Thyroid gland (tissue), 4 donors: ENCODE measurements around the gene RBMS1. TPM values are rescaled to one million over a fixed set of nuclear protein-coding genes. Genes with fewer than 3 reads are reported as not detected.

Experiments
- DNase-seq, 2 donors: peaks; one replicate each; pipeline ENCODE4 v3.0.0-alpha.2; 2019
- H3K27ac ChIP-seq, 3 donors: fragments of 200-600 bp; sonication (generic); 1 replicate in 2 of 3; 2 replicates in 1 of 3; pipeline ENCODE4 v1.5.1; 2016 to 2019; ENCODE audit warnings: mild to moderate bottlenecking in 1 of 3, moderate library complexity in 1 of 3
- H3K27me3 ChIP-seq: fragments of 200-600 bp; sonication (generic); one replicate; pipeline ENCODE4 v1.5.1; 2019
- H3K36me3 ChIP-seq, 2 donors: fragments of 200-600 bp; sonication (generic); one replicate each; pipeline ENCODE4 v1.5.1; 2016 to 2019
- H3K4me1 ChIP-seq, 2 donors: fragments of 200-600 bp; sonication (generic); one replicate each; pipeline ENCODE4 v1.5.1; 2017 to 2019
- H3K4me3 ChIP-seq, 3 donors: fragments of 200-600 bp; sonication (generic); replicated peaks in 1 of 3; 1 replicate in 2 of 3; 2 replicates in 1 of 3; pipeline ENCODE4 v1.5.1; 2016; ENCODE audit warnings: mild to moderate bottlenecking in 1 of 3
- H3K9me3 ChIP-seq: fragments of 200-600 bp; sonication (generic); one replicate; pipeline ENCODE4 v1.5.1; 2017
- POLR2A ChIP-seq, 2 donors: fragments of 450-650 bp; IDR thresholded peaks; one replicate each; pipeline ENCODE4 v1.6.1; 2017; ENCODE audit warnings: antibody characterized with exemption in 2 of 2, mild to moderate bottlenecking in 2 of 2, moderate library complexity in 1 of 2
- whole genome bisulfite sequencing, 2 donors: methylation state at CpG; one replicate each; pipeline ENCODE4 v1.1.5; 2017; 5-methylcytosine and 5-hydroxymethylcytosine counted together
- intact Hi-C: fragments of 100-400 bp; cut with DNase I; formaldehyde crosslinking; loops from one replicate; pipeline ENCODE4 v1.15.1; 2023
- total RNA-seq, 4 donors: library from RNA; depleted of rRNA; stranded (reverse); fragments of >200 nt; gene quantifications; one replicate each; pipeline ENCODE4 v1.2.3, GENCODE V29; 2016
- TF ChIP-seq, protein P1 (sequence below), 6 experiments: fragments of 200-600 bp in 3 of 6; fragments of 450-650 bp in 3 of 6; sonication (generic) in 3 of 6; IDR thresholded peaks; one replicate each; pipeline ENCODE4 v1.5.1; 2016 to 2019; ENCODE audit warnings: antibody characterized with exemption in 6 of 6, mild to moderate bottlenecking in 2 of 6, inconsistent platforms in 1 of 6, moderate library complexity in 1 of 6

RBMS1 gene
- total RNA-seq, 4 donors from 2014 or later, result 50.9 to 80.1 (median 69.0) TPM

- no peak overlapping the region for H3K4me3 ChIP-seq
- no peaks in the 10 kb centered on the region for H3K9me3 ChIP-seq
- DNase-seq, result no peak
- H3K36me3 ChIP-seq, result no peaks in the 10 kb centered on the region
- WGBS, 2 donors, result 72 to 87% methylated on average over 4 of the region's 4 CpGs
- no peaks in the 10 kb centered on the region for H3K27me3 ChIP-seq
- no peak for TF ChIP-seq POLR2A (IDR thresholded peaks at IDR 0.05)
- TF ChIP-seq, protein P1, sequence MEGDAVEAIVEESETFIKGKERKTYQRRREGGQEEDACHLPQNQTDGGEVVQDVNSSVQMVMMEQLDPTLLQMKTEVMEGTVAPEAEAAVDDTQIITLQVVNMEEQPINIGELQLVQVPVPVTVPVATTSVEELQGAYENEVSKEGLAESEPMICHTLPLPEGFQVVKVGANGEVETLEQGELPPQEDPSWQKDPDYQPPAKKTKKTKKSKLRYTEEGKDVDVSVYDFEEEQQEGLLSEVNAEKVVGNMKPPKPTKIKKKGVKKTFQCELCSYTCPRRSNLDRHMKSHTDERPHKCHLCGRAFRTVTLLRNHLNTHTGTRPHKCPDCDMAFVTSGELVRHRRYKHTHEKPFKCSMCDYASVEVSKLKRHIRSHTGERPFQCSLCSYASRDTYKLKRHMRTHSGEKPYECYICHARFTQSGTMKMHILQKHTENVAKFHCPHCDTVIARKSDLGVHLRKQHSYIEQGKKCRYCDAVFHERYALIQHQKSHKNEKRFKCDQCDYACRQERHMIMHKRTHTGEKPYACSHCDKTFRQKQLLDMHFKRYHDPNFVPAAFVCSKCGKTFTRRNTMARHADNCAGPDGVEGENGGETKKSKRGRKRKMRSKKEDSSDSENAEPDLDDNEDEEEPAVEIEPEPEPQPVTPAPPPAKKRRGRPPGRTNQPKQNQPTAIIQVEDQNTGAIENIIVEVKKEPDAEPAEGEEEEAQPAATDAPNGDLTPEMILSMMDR (IDR thresholded peaks at IDR 0.05), result no peak
- H3K27ac ChIP-seq, result no peak overlapping the region
- H3K4me1 ChIP-seq, result peaks cover 0 to 3% of the 10 kb centered on the region in 2 donors
- intact Hi-C loops, result no loop called here
These were observed 20.8 kb downstream of the RBMS1 start for GRCh38 chr2:160472839-160473251.

DNA sequence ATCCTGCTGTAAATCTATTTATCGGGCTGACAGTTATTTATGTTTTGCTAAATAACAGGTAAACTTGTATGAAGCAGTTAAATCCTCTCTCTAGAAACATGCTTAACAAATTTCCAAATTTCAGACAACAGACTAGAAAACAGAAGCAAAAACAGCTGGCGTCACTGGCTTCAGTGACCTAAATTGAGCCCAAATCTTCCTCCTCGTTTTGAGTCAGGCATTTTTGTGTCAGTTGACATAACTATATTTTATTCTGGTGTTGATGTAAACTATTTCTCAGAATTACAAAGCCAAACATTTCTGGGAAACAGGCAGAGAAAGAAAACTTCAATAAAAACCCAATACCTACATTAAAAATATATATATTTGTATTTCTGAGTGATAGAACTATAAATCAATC lies 21.7 kb downstream of the RBMS1 start:
- H3K27ac ChIP-seq, result no peak overlapping the region
- H3K27me3 ChIP-seq, result no peaks in the 10 kb centered on the region
- no peak for DNase-seq
- H3K4me1 ChIP-seq, result peaks cover 4 to 5% of the 10 kb centered on the region in 2 donors
- no peak for TF ChIP-seq POLR2A (IDR thresholded peaks at IDR 0.05)
- TF ChIP-seq, protein P1 (IDR thresholded peaks at IDR 0.05), result no peak
- intact Hi-C loops, result no loop called here
- H3K4me3 ChIP-seq, result no peak overlapping the region
- H3K36me3 ChIP-seq, result no peaks in the 10 kb centered on the region
- 76 to 80% methylated on average over 3 of the region's 3 CpGs for WGBS, 2 donors
- no peaks in the 10 kb centered on the region for H3K9me3 ChIP-seq

GRCh38 chr2:160469621-160470204 lies 23.9 kb downstream of the RBMS1 start:
- peaks cover 20% of the 10 kb centered on the region in 2 donors for H3K4me1 ChIP-seq
- TF ChIP-seq, protein P1 (IDR thresholded peaks at IDR 0.05), result no peak
- TF ChIP-seq POLR2A (IDR thresholded peaks at IDR 0.05), result no peak
- no peaks in the 10 kb centered on the region for H3K27me3 ChIP-seq
- WGBS, 2 donors, result 80 to 82% methylated on average over 5 of the region's 5 CpGs
- H3K27ac ChIP-seq, result no peak overlapping the region
- DNase-seq, result no peak
- no peaks in the 10 kb centered on the region for H3K9me3 ChIP-seq
- intact Hi-C loops, result no loop called here
- H3K4me3 ChIP-seq, result no peak overlapping the region
- H3K36me3 ChIP-seq, result no peaks in the 10 kb centered on the region

DNA sequence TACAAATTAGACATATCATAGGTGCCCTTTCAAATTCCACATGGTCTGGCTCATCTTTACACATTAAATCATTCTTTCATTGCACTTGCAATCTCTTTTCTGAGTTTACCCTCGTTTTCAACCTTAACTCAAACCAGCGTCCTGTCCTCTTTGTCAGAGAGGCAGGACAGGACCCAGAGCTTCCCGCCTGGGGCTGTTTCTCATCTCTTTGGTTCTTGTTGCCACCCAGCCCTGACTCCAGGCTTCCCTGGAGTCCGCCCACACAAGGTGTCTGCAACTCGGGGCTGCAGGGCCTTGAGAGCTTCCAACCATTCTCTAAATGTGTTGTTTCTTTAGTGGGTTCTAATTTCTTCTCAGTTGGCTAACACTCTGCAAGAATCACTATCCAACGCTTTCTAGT lies 24.4 kb downstream of the RBMS1 start:
- no peak for TF ChIP-seq POLR2A (IDR thresholded peaks at IDR 0.05)
- TF ChIP-seq, protein P1 (IDR thresholded peaks at IDR 0.05), result no peak
- Histone ChIP-seq H3K4me1 (peaks cover 20% of the 10 kb centered on the region in 2 donors), H3K36me3 (no peaks in the 10 kb centered on the region), H3K9me3 (no peaks in the 10 kb centered on the region), H3K27me3 (no peaks in the 10 kb centered on the region), H3K4me3 (no peak overlapping the region), H3K27ac (no peak overlapping the region)
- WGBS, 2 donors, result 90% methylated on average over 6 of the region's 6 CpGs
- no peak for DNase-seq
- intact Hi-C loops, result no loop called here

DNA sequence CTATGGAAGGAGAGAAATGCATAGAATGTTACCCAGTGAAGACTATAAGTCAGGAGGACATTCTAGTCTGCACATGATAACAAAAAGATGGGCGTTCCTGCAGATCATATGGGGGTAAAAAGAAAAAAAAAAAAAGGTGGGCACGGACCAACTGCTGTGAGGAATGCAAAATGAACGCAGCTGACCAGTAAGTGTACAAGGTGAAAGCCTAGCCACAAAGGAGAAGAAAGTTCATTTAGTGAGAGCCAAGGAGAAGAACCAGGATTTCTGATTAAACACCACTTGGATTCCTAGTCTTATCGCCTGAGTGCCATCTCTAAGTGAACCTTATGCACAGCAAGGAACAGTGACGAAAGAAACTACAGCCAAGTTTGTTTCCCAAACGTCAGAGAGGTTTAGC lies 26.5 kb downstream of the RBMS1 start:
- Histone ChIP-seq H3K27me3 (no peaks in the 10 kb centered on the region), H3K9me3 (no peaks in the 10 kb centered on the region), H3K36me3 (no peaks in the 10 kb centered on the region), H3K27ac (no peak overlapping the region), H3K4me1 (peaks cover 17 to 20% of the 10 kb centered on the region in 2 donors), H3K4me3 (no peak overlapping the region)
- intact Hi-C loops, result no loop called here
- WGBS, 2 donors, result 75 to 84% methylated on average over 6 of the region's 6 CpGs
- TF ChIP-seq POLR2A (IDR thresholded peaks at IDR 0.05), result no peak
- TF ChIP-seq, protein P1 (IDR thresholded peaks at IDR 0.05), result no peak
- no peak for DNase-seq
